HEK293 (cell line): ENCODE data around the gene SPATA25.

Source experiments
- CTCF ChIA-PET: fragments of 350-600 bp; formaldehyde crosslinking; extraction: SDS; loops from one replicate; lab custom pipeline; 2021; ENCODE audit warnings: antibody characterized with exemption; lab: Yijun Ruan, JAX
- POLR2A ChIA-PET: fragments of 300-600 bp; formaldehyde crosslinking; extraction: SDS; loops from one replicate; lab custom pipeline; 2020; ENCODE audit warnings: antibody characterized with exemption, inconsistent platforms; lab: Yijun Ruan, JAX
- H3K27ac ChIP-seq: fragments of 200-500 bp; sonication (Bioruptor generic); 2 replicates; pipeline ENCODE4 v1.5.1; 2014; ENCODE audit warnings: low read depth, low read length, control low read depth, inconsistent platforms; ENCODE audit errors: extremely low read depth
- H3K36me3 ChIP-seq, 2 experiments: fragments of 200-500 bp in 1 of 2; sonication (Bioruptor generic) in 1 of 2; 1 replicate in 1 of 2; 2 replicates in 1 of 2; pipeline ENCODE4 v1.5.1; 2014 to 2017; ENCODE audit warnings: inconsistent platforms in 2 of 2, low read length in 2 of 2; ENCODE audit not compliant: control insufficient read depth in 2 of 2, insufficient read depth in 1 of 2
- H3K4me1 ChIP-seq: fragments of 200-500 bp; sonication (Bioruptor generic); 2 replicates; pipeline ENCODE4 v1.5.1; 2014; ENCODE audit warnings: mild to moderate bottlenecking, low read length, inconsistent platforms; ENCODE audit not compliant: control insufficient read depth, insufficient read depth
- H3K4me3 ChIP-seq: 2 replicates; pipeline ENCODE4 v1.5.1; 2011; ENCODE audit warnings: low read depth, mild to moderate bottlenecking, control low read depth, low read length, moderate library complexity
- H3K9me3 ChIP-seq: fragments of 200-500 bp; sonication (Bioruptor generic); 2 replicates; pipeline ENCODE4 v1.5.1; 2014; ENCODE audit warnings: low read depth, low read length, inconsistent platforms; ENCODE audit not compliant: control insufficient read depth, insufficient read depth
- AEBP2 ChIP-seq: fragments of 450-650 bp; formaldehyde crosslinking; IDR thresholded peaks from 2 replicates; pipeline ENCODE4 v1.5.1; 2016; ENCODE audit warnings: missing biosample characterization, missing genetic modification characterization, borderline replicate concordance
- GFI1B ChIP-seq: fragments of 450-650 bp; formaldehyde crosslinking; IDR thresholded peaks from 2 replicates; pipeline ENCODE4 v1.5.1; 2016; ENCODE audit warnings: missing biosample characterization, missing genetic modification characterization
- GLI4 ChIP-seq: fragments of 450-650 bp; formaldehyde crosslinking; IDR thresholded peaks from 2 replicates; pipeline ENCODE4 v1.5.1; 2016; ENCODE audit warnings: missing biosample characterization, missing genetic modification characterization
- TRIM28 ChIP-seq: IDR thresholded peaks from 2 replicates; pipeline ENCODE4 v1.6.1; 2011; ENCODE audit warnings: low read length, control low read depth, borderline replicate concordance
- ZBTB21 ChIP-seq: fragments of 450-650 bp; formaldehyde crosslinking; IDR thresholded peaks from 2 replicates; pipeline ENCODE4 v1.5.1; 2017; ENCODE audit warnings: missing biosample characterization, missing genetic modification characterization
- ZBTB48 ChIP-seq: fragments of 450-650 bp; formaldehyde crosslinking; IDR thresholded peaks from 2 replicates; pipeline ENCODE4 v1.5.1; 2016; ENCODE audit warnings: missing biosample characterization, missing genetic modification characterization
- ZFP69B ChIP-seq: fragments of 450-650 bp; formaldehyde crosslinking; IDR thresholded peaks from 2 replicates; pipeline ENCODE4 v1.5.1; 2016; ENCODE audit warnings: missing biosample characterization, missing genetic modification characterization
- ZNF121 ChIP-seq: fragments of 450-650 bp; formaldehyde crosslinking; IDR thresholded peaks from 2 replicates; pipeline ENCODE4 v1.5.1; 2016; ENCODE audit warnings: missing biosample characterization, missing genetic modification characterization
- ZNF148 ChIP-seq: fragments of 450-650 bp; formaldehyde crosslinking; IDR thresholded peaks from 2 replicates; pipeline ENCODE4 v1.5.0; 2017; ENCODE audit warnings: missing biosample characterization, missing genetic modification characterization, borderline replicate concordance
- ZNF302 ChIP-seq: fragments of 450-650 bp; formaldehyde crosslinking; IDR thresholded peaks from 2 replicates; pipeline ENCODE4 v1.5.1; 2016; ENCODE audit warnings: missing biosample characterization, missing genetic modification characterization, low read depth
- ZNF404 ChIP-seq: fragments of 450-650 bp; formaldehyde crosslinking; IDR thresholded peaks from 2 replicates; pipeline ENCODE4 v1.5.1; 2017; ENCODE audit warnings: missing biosample characterization, missing genetic modification characterization
- ZNF449 ChIP-seq: fragments of 450-650 bp; formaldehyde crosslinking; IDR thresholded peaks from 2 replicates; pipeline ENCODE4 v1.5.1; 2017; ENCODE audit warnings: missing biosample characterization, mild to moderate bottlenecking, missing genetic modification characterization, moderate library complexity
- ZNF501 ChIP-seq: fragments of 450-650 bp; formaldehyde crosslinking; IDR thresholded peaks from 2 replicates; pipeline ENCODE4 v1.5.1; 2016; ENCODE audit warnings: missing biosample characterization, missing genetic modification characterization
- TF ChIP-seq, protein P1 (sequence below): fragments of 450-650 bp; formaldehyde crosslinking; IDR thresholded peaks from 2 replicates; pipeline ENCODE4 v1.5.1; 2017; ENCODE audit warnings: missing biosample characterization, missing genetic modification characterization
- TF ChIP-seq, protein P2 (sequence below): fragments of 450-650 bp; formaldehyde crosslinking; IDR thresholded peaks from 2 replicates; pipeline ENCODE4 v1.5.1; 2017; ENCODE audit warnings: missing biosample characterization, missing genetic modification characterization

The SPATA25 gene

DNA sequence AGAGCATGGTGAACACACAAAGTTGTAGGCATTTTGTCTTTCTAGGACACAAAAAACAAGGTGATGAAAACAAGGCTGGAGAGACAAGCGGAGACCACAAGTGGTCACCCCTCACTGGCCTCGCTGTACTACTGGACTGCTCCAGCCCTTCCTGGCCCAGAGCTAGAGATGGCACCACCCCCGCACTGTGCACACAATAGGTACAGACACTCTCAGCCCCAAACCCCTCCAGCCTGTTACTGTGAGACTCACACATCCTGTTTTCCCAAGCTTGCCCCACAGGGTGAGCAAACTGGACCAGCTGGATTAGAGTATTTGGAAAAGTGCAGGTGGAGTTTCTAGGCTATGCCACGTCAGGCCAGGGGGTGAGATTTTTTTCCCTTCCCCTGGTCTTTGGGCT lies 14.8 kb downstream of the SPATA25 start (continued):
- TF ChIP-seq, protein P1, sequence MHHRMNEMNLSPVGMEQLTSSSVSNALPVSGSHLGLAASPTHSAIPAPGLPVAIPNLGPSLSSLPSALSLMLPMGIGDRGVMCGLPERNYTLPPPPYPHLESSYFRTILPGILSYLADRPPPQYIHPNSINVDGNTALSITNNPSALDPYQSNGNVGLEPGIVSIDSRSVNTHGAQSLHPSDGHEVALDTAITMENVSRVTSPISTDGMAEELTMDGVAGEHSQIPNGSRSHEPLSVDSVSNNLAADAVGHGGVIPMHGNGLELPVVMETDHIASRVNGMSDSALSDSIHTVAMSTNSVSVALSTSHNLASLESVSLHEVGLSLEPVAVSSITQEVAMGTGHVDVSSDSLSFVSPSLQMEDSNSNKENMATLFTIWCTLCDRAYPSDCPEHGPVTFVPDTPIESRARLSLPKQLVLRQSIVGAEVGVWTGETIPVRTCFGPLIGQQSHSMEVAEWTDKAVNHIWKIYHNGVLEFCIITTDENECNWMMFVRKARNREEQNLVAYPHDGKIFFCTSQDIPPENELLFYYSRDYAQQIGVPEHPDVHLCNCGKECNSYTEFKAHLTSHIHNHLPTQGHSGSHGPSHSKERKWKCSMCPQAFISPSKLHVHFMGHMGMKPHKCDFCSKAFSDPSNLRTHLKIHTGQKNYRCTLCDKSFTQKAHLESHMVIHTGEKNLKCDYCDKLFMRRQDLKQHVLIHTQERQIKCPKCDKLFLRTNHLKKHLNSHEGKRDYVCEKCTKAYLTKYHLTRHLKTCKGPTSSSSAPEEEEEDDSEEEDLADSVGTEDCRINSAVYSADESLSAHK (tag by site-specific recombination), result no peak
- no peak for TF ChIP-seq ZNF501 (tag by site-specific recombination)

DNA sequence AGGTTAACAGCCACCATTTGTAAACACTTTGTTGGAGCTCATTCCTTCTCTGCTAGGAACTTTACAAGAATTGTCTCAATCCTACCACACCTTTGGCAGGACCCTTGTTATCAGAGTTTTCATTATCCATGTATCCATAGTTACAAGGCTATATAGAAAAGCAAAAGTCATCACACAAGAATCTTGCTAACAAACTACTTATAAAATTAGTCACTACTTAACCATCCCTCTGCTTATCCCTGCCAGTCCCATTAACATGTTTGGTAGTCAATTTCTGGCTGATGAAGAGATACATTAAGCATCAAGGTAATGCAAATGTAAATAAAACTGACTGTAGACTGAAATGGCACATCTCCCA lies 19.6 kb downstream of the SPATA25 start:
- H3K4me1 ChIP-seq, result no peaks in the 10 kb centered on the region
- POLR2A ChIA-PET, result no interaction called here
- no peaks in the 10 kb centered on the region for H3K9me3 ChIP-seq
- no peak for TF ChIP-seq GFI1B (tag by site-specific recombination)
- TF ChIP-seq, protein P2, sequence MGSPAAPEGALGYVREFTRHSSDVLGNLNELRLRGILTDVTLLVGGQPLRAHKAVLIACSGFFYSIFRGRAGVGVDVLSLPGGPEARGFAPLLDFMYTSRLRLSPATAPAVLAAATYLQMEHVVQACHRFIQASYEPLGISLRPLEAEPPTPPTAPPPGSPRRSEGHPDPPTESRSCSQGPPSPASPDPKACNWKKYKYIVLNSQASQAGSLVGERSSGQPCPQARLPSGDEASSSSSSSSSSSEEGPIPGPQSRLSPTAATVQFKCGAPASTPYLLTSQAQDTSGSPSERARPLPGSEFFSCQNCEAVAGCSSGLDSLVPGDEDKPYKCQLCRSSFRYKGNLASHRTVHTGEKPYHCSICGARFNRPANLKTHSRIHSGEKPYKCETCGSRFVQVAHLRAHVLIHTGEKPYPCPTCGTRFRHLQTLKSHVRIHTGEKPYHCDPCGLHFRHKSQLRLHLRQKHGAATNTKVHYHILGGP, result no peak
- TF ChIP-seq ZBTB21 (tag by site-specific recombination), result no peak
- TF ChIP-seq ZNF302 (tag by site-specific recombination), result no peak
- no peak for TF ChIP-seq ZNF404 (tag by site-specific recombination)
- TF ChIP-seq GLI4 (tag by site-specific recombination), result no peak
- TF ChIP-seq ZBTB48 (tag by site-specific recombination), result no peak
- TF ChIP-seq, all 188 proteins: peak for 0
- CTCF ChIA-PET, result interaction anchor here (0.6 kb wide), 2 partner anchors 18 to 818 kb away, joined by 3 read pairs; no protein-coding TSS in a partner anchor
- Histone ChIP-seq H3K27ac (no peak overlapping the region), H3K4me3 (no peak overlapping the region), H3K36me3 (peaks cover 0 to 5% of the 10 kb centered on the region in 2 experiments; a peak in 2 of 3 replicates)

DNA sequence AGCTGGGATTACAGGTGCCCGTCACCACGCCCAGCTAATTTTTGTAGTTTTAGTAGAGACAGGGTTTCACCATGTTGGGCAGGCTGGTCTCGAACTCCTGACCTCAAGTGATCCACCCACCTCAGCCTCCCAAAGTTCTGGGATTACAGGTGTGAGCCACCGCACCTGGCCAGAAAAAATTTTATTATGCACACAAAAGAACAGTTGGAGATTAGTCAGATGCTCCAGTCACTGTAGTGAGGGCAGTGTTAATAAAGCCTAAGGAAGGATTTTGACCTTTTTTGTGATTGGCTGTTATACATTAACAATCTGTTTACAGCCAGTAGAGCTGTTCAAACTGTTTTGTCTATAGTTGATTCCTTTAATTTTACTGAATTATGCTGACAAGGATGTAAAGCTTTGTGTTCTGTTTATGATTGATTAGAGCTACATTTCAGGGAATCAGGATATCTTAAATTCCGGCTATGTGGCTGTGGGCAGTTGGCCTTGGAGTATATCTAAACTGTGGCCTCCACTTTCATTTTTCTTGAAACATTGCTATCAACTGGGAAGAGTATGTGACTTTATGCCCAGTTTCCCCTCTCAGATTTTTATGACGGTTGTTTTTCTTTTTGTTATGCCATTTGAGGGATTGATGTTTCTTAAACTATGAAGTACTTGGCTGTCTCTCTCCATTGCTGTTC lies 20.1 kb downstream of the SPATA25 start:
- H3K36me3 ChIP-seq, result peaks cover 0 to under 1% of the 10 kb centered on the region in 2 experiments; a peak in 2 of 3 replicates
- H3K27ac ChIP-seq, result no peak overlapping the region
- no peak for TF ChIP-seq AEBP2 (tag by site-specific recombination)
- no peak for TF ChIP-seq ZNF148 (tag by site-specific recombination)
- TF ChIP-seq ZFP69B (tag by site-specific recombination), result no peak
- no peak for TF ChIP-seq ZNF449
- no peak for TF ChIP-seq ZNF121 (tag by site-specific recombination)
- TF ChIP-seq TRIM28, result no peak
- H3K4me1 ChIP-seq, result no peaks in the 10 kb centered on the region
- H3K9me3 ChIP-seq, result no peaks in the 10 kb centered on the region
- ChIA-PET CTCF (interaction anchor here (0.6 to 0.7 kb wide), 2 partner anchors 18 to 92 kb away, joined by 3 to 4 read pairs; no protein-coding TSS in a partner anchor), POLR2A (no interaction called here)
- no peak overlapping the region for H3K4me3 ChIP-seq
